DLD1 (cell line): ENCODE data around the gene LAMTOR5.
"Not testable (repeated sequence)": the region's sequence is repeated elsewhere in the genome, so short reads cannot be mapped to it uniquely, and the experiment has no call there.

ENCODE experiments used
- in situ Hi-C: cut with HindIII; loops from 2 replicates; pipeline ENCODE4 v1.10.0; 2017; ENCODE audit warnings: low sequenced_read_pairs

LAMTOR5 gene

DNA sequence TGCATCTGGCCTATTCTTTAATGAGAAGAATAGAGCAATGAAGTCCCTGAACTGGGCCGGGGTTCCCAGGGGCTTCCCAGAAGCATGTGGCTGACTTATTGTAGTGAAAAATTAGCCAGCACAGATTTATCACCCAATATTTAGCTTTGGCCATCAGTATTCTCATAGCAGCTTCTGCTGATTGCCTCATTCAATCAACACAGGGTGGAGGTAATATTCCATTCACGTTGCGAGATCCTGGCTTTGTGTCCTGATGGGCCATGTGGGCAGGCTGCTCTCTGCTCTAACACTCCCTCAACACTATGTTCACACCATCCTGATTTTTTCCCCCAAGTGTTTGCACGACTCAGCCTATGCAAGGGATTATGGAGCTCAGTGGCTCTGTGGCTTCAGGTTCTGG lies 21.5 kb upstream of the LAMTOR5 start:
- in situ Hi-C loops = no loop called here

DNA sequence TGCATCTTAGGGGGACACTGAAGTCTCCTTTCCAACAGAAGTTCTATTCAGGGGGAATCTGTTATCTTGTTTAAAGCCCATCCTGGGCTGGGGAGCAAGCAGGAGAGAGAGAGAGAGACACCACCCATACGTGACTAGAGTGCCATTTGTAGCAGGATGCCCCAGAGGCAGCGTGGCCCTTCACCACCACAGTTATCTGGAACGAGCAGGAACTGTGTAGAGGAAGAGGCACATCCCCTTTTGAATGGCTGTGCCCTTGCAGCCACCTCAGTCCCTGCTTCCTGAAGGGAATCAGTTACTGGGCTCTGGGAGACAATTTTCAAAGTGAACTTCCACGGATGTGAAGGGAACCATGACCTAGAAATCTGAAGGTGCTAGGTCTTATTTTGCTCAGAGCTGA lies 19.4 kb upstream of the LAMTOR5 start:
- in situ Hi-C loops = no loop called here

DNA sequence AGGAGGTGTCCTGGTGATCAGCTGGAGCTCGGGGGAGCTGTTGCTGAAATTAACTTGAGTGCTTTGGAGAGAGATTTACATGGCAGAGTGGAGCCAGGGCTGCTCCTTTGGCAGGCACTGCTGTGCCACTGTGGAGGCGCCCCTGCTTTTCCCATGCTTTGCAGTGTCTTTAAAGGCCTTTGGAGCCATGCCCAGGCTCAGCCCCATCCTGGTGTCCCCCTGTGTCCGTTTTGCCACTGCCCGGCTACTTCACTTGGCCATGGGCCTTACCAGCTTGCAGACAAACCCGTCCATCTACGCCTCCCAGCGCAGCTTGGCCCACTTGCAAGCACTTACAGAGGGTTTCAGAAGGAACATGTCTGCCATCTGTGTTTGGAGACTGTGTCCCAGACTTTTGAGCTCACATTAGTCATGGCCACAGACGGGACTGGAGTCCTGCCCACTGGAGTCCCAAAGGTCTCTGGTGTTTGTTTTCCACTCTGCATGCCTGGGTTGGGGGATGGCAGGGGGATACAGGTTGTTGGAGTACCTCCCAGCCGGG lies 18.2 kb upstream of the LAMTOR5 start:
- in situ Hi-C loops = no loop called here

DNA sequence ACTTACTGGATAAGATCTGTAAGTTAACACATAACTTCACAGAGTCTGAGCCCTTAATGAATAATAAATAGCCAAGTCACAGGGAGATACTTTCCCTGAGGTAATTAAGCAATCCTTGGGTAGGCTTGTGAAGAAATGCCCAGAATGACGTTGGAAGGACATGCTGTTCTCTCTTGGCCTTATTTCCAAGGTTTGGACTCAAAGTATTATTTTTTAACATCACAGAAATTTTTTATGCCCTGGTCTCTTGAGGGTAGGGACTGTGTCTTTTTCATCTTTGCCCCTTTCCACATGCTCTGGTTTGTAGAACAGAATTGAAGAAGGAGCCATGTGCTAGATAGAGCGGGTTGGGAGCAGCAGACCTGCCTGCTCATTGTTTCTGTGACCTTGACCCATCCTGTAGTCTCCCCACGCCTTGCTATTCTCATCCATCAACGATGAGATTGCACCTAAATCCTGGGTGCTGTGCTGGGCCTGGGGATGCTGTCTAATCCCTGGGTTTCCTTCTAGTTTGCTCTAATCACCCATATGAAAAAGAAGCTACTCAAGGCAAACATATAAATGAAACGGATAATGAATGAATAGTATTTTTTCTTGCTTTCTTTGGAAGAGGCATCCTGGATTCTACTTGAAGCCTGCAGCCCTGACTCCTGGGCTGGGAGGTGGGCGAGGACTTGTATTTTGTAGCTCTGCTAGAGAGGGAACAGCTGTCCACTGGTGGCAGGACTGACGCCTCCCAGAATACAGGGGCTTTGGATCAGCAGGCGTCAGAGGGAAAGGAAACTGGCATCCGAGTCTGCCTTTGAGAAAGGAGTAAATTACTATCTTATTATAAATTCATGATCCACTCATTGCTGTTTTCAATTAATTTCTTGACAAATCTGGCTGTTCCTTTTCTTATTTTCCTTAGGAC lies 17.5 kb upstream of the LAMTOR5 start:
- in situ Hi-C loops = no loop called here

DNA sequence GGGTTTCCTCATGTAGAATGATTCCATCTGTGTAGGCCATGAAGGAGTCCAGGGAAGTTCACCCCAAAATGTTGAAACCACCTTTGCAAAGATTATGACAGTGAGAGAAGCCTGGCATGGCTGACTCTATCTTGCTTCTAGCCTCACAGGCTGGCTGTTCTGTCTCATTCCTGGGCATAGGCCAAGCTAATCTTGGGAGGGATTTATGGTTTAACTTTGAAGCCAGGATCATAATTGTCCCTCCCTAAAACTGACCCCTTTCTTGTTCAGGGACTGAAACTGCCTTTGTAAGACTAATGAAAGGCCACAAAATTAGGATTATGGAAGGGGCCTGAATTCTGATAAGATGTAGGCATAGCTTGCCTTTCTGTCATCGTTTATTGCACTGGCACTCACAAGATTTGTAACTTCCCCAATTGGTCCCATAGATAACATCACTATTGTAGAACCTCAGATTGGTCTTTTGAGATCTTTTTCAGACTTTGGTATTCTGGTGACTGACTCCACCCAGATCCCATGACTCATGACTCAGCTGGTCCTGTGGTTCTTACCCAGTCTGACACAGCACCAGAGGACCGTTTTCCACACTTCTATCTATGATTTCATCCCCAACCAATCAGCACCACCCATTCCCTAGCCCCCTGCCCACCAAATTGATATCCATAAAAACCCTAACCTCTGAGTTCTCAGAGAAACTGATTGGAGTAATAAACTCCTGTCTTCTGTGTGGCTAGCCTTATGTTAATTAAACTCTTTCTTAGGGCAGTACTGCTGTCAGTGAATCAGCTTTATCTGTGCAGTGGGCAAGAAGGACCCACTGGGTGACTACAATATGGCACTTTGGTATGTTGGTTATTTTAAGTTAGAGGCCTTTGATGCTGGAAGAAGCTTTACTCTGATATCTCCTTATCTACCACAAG lies 13.6 kb upstream of the LAMTOR5 start:
- in situ Hi-C loops = no loop called here

DNA sequence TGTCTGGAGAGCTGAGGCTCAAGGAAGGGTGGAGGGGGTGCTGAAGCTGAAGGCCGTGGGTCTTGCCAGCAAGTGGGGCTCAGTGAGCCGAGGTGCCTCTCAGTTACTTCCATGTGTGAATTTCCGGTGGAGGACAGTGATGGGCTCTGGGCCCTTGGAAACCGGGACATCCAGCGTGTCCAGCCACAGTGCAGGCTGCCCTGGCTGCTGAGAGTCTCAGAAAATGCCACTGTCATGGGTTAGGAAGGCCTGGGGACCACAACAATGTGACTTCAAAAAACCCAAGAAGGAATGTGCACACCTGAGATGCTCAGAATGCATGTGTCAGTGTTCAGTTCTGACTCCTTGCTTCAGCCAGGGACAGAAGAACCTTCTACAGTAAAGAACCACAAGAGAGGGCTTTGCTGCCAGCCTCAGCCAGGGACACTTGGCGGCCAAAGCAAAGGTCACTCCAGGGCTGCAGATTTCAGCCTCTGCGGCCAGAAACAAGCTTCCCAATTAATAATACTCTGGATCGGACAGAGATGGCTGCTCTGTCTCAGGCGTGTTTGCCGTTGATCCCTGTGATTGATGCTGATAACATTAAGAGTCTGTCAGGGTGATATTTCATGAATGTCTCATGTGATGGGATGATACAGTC lies 12.6 kb upstream of the LAMTOR5 start:
- in situ Hi-C loops = no loop called here

DNA sequence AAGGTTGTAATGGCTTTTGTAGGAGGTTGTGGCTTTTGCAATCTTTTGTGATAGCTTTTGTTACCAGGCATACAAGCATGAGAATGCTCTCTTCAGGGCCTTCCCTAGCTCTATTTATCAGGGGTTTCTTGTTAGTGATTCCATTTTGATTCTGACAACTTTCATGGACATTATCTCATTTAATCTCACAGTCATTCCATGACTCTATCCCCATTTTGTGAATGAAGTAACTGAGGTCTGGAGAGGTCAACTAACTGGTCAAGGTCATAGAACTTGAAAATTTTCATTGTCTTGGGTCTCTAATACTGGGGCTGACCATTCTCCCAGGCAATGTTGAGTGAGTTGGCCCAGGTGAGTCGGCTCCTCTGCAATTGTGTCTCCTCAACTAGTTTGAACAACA lies 11.2 kb upstream of the LAMTOR5 start:
- in situ Hi-C loops = no loop called here

DNA sequence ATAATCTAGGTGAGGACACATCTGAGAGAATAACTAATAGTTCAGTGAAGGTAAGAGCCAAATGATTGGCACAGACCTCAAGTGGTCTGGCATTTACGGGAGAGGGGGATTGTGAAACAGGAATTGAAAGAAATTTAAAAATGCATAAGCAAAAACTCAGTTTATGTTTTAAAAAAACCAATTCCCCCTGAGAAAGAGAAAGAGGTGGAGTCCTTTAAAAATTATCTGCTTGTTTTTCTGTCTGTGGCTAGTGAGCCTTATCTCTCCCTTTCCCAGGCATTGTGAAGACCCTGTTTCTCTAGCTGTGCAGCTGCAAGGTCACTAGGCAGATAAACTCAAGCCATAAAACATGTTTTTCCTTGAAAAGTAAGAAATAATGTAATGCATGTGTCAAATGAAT lies 5.6 kb upstream of the LAMTOR5 start:
- in situ Hi-C loops = not testable (repeated sequence)

DNA sequence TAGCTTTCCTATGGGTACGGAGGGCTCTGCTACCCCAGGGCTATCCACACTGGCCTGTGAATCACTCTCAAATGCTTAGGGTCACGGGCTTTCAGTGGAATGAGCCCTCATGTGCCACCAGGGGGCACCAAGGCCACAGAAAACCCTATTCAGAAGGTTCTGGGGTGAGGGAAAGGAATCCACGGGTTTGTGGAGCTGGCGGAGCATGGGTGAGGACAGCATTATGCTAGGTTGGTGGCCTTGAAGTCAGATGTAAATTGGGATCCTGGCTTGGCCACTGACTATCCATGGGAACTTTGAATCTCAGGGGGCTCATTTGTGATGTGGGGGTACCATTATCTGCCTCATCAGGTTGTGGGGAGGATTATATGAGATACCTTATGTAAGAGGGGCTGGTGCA lies 5.1 kb upstream of the LAMTOR5 start:
- in situ Hi-C loops = no loop called here

DNA sequence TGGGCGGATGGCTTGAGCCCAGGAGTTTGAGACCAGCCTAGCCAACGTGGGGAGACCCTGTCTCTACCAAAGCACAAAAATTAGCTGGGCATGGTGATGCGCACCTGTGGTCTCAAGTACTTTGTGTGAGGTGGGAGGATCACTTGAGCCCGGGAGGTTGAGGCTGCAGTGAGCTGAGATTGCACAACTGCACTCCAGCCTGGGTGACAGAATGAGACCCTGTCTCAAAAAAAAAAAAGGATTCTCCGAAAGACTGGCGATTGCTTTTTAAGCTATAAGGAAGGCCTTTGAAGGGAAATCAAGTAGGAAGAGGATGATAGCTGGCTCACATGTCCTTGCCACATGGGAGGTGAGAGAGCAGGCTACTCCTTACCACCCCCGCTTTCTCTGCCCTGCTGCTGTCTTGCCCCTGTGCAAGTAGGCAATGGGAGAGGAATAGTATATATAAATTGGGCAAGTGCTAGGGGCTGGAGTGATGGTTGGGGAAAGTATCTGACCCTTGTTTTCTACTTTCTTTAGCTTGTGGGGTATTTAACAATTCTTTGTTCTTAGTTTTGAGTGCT lies 3.8 kb upstream of the LAMTOR5 start:
- in situ Hi-C loops = no loop called here

DNA sequence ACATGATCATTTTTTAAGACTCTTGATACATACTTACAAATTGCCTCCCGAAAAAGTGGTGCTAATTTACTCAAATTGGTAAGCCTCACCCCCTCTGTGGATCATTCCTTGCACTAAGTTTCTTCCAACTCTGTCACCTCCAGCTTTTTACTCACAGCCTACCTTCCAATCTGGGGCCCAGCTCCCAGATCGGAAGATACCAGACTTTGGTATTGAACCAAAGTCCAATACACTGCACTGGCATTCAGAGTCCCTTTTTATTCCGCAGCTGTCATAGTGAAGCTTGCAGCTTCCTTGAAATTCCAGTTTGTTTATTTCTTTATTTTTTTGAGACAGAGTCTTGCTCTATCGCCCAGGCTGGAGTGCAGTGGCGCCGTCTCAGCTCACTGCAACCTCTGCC lies 1.8 kb upstream of the LAMTOR5 start:
- in situ Hi-C loops = no loop called here

DNA sequence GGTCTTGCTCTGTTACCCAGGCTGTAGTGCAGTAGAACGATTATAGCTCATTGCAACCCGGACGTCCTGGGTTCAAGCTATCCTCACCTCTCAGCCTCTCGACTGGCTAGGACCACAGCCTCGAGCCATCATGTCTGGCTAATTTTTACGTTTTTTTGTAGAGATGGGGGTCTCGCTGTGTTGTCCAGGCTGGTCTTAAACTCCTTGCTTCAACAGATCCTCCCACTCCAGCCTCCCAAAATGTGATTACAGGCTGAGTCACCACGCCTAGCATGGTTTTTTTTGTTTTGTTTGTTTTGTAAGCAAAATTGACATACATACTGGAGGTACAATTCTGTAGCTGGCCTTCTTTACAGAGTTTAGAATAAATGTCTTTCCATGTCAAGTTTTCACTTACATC lies 994 bp upstream of the LAMTOR5 start:
- in situ Hi-C loops = no loop called here

DNA sequence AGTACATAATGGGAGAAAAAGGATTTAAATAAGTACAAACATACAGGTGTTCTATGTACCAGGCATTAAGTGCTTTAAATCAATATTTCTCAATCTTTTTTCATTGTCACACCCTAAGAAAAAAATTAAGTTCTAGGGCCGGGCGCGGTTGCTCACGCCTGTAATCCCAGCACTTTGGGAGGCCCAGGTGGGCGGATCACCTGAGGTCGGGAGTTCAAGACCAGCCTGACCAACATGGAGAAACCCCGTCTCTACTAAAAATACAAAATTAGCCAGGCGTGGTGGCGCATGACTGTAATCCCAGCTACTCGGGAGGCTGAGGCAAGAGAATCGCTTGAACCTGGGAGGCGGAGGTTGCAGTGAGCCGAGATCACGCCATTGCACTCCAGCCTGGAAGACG lies 1.1 kb downstream of the LAMTOR5 start:
- in situ Hi-C loops = not testable (repeated sequence)

DNA sequence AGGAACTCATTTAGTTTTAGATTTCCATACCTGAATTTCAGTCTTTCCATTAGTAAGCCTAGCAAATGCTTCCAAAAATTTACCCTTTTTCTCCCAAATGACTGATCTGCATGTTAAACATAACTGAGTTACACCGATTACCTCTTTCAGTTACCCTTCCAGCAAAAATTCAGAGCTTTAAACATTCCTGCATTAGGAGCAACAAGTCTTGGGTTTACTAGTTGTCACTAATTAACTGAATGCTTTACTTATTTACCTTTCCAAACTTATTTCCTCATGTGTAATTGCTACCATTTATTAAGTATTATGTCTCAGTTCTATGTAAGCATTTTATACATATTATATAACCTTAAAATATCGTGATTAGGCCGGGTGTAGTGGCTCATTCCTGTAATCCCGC lies 3.1 kb downstream of the LAMTOR5 start:
- in situ Hi-C loops = no loop called here

DNA sequence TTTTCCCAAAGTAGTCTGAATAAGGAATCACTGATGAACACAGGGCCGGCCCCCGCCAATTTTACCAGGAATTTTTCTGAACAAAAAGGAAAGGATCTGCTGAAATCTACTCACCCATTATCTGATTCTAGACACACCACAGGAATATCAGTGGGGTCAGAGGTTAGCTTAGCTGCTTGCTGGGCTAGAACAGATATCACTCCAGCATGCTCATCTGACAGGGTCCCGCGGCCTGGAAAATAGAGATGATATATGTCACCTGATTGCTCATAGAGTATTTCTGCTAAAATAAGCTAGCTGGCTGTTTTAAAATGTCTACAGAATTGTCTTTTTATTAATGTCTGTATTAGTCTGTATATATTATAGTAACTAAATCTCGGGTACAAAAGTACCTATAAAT lies 3.7 kb downstream of the LAMTOR5 start:
- in situ Hi-C loops = no loop called here

DNA sequence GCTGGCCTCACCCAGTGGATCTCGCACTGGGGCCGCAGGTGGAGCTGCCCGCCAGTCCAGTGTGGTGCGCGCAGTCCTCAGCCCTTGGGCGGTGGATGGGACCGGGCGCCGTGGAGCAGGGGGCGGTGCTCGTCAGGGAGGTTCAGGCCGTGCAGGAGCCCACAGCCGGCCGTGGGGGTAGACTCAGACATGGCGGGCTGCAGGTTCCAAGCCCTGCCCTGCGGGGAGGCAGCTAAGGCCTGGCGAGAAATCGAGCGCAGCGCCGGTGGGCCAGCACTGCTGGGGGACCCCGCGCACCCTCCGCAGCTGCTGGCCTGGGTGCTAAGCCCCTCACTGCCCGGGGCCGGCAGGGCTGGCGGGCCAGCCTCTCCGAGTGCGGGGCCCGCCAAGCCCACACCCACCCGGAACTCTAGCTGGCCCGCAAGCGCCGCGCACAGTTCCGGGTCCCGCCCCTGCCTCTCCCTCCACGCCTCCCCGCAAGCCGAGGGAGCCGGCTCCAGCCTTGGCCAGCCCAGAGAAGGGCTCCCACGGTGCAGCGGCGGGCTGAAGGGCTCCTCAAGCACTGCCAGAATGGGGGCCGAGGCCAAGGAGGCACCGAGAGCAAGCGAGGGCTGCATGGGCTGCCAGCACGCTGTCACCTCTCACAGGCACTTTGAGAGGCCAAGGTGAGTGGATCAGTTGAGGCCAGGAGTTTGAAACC lies 11.1 kb downstream of the LAMTOR5 start:
- in situ Hi-C loops = not testable (repeated sequence)

DNA sequence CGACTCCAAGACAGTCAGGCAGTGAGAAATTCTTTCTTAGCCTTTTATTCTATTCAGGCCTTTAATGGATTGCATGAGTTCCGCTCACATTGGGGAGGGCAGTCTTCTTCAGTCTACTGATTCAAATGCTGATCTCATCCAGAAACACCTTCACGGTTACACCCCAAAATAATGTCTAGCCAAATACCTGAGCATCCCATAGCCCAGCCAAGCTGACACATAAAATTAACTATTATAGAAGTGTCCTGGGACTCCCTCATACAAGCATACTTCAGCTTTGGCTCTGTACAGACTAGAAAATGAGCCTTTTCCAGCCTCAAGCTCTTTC lies 13.0 kb downstream of the LAMTOR5 start:
- in situ Hi-C loops = no loop called here

DNA sequence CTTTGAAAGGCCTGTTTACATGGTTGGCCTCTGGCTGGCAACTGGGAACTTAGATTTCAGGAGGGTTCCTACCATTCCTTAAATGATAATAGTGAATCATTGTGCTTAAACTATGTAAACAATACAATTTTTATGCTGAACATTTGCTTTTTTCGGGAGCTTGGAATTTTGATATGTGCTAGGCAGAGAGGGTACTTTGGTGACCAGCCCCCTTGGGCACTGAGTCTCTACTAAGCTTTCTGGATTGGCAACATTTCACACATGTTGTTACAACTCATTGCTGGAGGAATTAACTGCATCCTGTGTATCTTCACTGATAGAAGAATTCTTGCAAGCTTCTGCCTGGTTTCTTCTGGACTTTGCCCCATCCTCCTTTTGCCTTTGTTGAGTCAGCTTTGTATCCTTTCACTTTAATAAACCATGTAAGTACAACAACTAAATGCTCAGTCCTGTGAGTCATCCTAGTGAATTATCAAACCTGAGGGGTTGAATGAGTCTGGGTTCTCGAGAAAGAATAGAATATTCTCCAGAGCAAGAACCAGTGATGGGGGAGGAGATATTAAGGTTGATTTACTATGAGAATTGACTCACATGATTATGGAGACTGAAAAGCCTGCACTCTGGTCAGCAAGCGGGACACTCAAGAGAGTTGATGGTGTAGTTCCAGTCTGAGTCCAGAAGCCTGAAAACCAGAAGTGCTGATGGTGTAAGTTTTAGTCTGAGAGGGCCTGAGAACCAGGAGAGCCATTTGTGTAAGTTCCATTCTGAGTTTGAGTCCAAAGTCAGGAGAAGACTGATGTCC lies 13.6 kb downstream of the LAMTOR5 start:
- in situ Hi-C loops = no loop called here

DNA sequence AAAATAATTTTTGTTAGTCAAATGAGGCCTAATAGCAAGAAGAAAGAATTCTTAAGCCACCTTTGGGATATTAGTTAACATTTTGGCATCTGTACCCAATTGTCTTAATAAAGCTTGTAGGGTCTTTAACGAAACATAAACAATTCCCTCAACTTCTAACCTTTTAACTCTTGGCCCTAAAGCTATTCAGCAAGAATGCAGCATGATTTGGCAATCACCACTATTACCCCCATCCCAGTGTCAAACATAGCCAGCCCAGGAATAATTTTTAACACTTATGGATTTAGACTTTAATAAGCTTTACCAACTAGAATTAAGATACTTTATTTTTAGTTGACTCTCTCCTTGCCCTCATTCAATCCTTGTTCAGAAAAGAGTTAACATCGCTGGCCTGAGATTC lies 14.2 kb downstream of the LAMTOR5 start:
- in situ Hi-C loops = no loop called here
